Choroid plexus epithelial cell (primary cell): Measurements from ENCODE around the gene MTOR.
A peak's percentile ranks its signal among the peaks of the same experiment; 100 is the strongest.

ENCODE experiments used
- DNase-seq: peaks from one replicate; pipeline ENCODE4 v3.0.0-alpha.2; 2010; ENCODE audit warnings: low read depth
- H3K4me3 ChIP-seq: 2 replicates; pipeline ENCODE4 v1.5.1; 2011; ENCODE audit warnings: low read depth, mild to moderate bottlenecking, control low read depth, low read length, moderate library complexity
- CTCF ChIP-seq: conservative IDR thresholded peaks from 2 replicates; pipeline ENCODE4 v1.5.1; 2011; ENCODE audit warnings: low read depth, mild to moderate bottlenecking, control low read depth, inconsistent platforms, low read length, moderate library complexity

Gene MTOR

GRCh38 chr1:11156963-11157362, 105.4 kb downstream of the MTOR start:
- no peak overlapping the region for H3K4me3 ChIP-seq
- TF ChIP-seq CTCF = no peak
- DNase-seq = no peak

- no peak for TF ChIP-seq CTCF
- no peak overlapping the region for H3K4me3 ChIP-seq
- DNase-seq = no peak
Observed at GRCh38 chr1:11156441-11156840, 105.9 kb downstream of the MTOR start.

GRCh38 chr1:11153184-11153583, 109.2 kb downstream of the MTOR start:
- H3K4me3 ChIP-seq = no peak overlapping the region
- no peak for DNase-seq
- no peak for TF ChIP-seq CTCF

- no peak for DNase-seq
- TF ChIP-seq CTCF = no peak
- H3K4me3 ChIP-seq = no peak overlapping the region
Observed at GRCh38 chr1:11152755-11153154, 109.6 kb downstream of the MTOR start.

GRCh38 chr1:11151826-11152612, 110.3 kb downstream of the MTOR start:
- H3K4me3 ChIP-seq = no peak overlapping the region
- DNase-seq = peak; percentile 57
- TF ChIP-seq CTCF = no peak

GRCh38 chr1:11151114-11151513, 111.2 kb downstream of the MTOR start:
- TF ChIP-seq CTCF = no peak
- no peak for DNase-seq
- H3K4me3 ChIP-seq = no peak overlapping the region

GRCh38 chr1:11150326-11150725, 112.0 kb downstream of the MTOR start:
- no peak for DNase-seq
- no peak overlapping the region for H3K4me3 ChIP-seq
- no peak for TF ChIP-seq CTCF
